Hematopoietic multipotent progenitor cell treated with erythropoietin and hydrocortisone succinate and interleukin-3 and kit ligand, for 8 days (in vitro differentiated cells): ENCODE data around the gene KCNJ16.

Source experiments
- DNase-seq: peaks from one replicate; pipeline ENCODE4 v3.0.0-alpha.2; 2015

KCNJ16 gene

GRCh38 chr17:70070305-70071027 is 4.6 kb upstream of the KCNJ16 start:
- DNase-seq = no peak

- no peak for DNase-seq
Observed at GRCh38 chr17:70071127-70071526, 3.9 kb upstream of the KCNJ16 start.

GRCh38 chr17:70071620-70072019 is 3.4 kb upstream of the KCNJ16 start:
- no peak for DNase-seq

- no peak for DNase-seq
Observed at GRCh38 chr17:70072546-70073309, 2.3 kb upstream of the KCNJ16 start.

- no peak for DNase-seq
Observed at GRCh38 chr17:70073310-70073709, 1.7 kb upstream of the KCNJ16 start.

GRCh38 chr17:70073799-70074198 is 1.2 kb upstream of the KCNJ16 start:
- no peak for DNase-seq

- DNase-seq = no peak
Observed at GRCh38 chr17:70074236-70074830, 692 bp upstream of the KCNJ16 start.

- DNase-seq = no peak
Observed at GRCh38 chr17:70076189-70076588, 1.2 kb downstream of the KCNJ16 start.

- DNase-seq = no peak
Observed at GRCh38 chr17:70076831-70077230, 1.8 kb downstream of the KCNJ16 start.

- DNase-seq = no peak
Observed at GRCh38 chr17:70078549-70078948, 3.5 kb downstream of the KCNJ16 start.

GRCh38 chr17:70078994-70079531 is 4.0 kb downstream of the KCNJ16 start:
- no peak for DNase-seq

- no peak for DNase-seq
Observed at GRCh38 chr17:70080541-70081347, 5.7 kb downstream of the KCNJ16 start.

- DNase-seq = no peak
Observed at GRCh38 chr17:70081885-70082284, 6.9 kb downstream of the KCNJ16 start.

- no peak for DNase-seq
Observed at GRCh38 chr17:70084476-70084875, 9.5 kb downstream of the KCNJ16 start.

GRCh38 chr17:70086516-70086915 is 11.5 kb downstream of the KCNJ16 start:
- no peak for DNase-seq

GRCh38 chr17:70089513-70090148 is 14.6 kb downstream of the KCNJ16 start:
- DNase-seq = no peak

- no peak for DNase-seq
Observed at GRCh38 chr17:70091005-70091568, 16.1 kb downstream of the KCNJ16 start.

- no peak for DNase-seq
Observed at GRCh38 chr17:70091696-70092095, 16.7 kb downstream of the KCNJ16 start.

- no peak for DNase-seq
Observed at GRCh38 chr17:70093163-70093562, 18.1 kb downstream of the KCNJ16 start.

GRCh38 chr17:70095455-70095854 is 20.4 kb downstream of the KCNJ16 start:
- DNase-seq = no peak

GRCh38 chr17:70096861-70097260 is 21.8 kb downstream of the KCNJ16 start:
- DNase-seq = no peak

GRCh38 chr17:70098030-70098429 is 23.0 kb downstream of the KCNJ16 start:
- no peak for DNase-seq
